Liver (tissue), 9 donors: ENCODE results near the gene GATB. TPM values are rescaled to one million over a fixed set of nuclear protein-coding genes. Genes with fewer than 3 reads are reported as not detected.

Experiments
- DNase-seq: peaks from one replicate; pipeline ENCODE4 v3.0.0-alpha.2; 2017; ENCODE audit warnings: low spot score
- H3K27ac ChIP-seq, 2 donors: one replicate each; pipeline ENCODE4 v1.7.0; 2013; ENCODE audit warnings: inconsistent platforms in 2 of 2, low read length in 2 of 2, control low read depth in 1 of 2, low read depth in 1 of 2, mild to moderate bottlenecking in 1 of 2
- H3K27me3 ChIP-seq, 4 donors: one replicate each; pipeline versions ENCODE4 v1.6.1 to v1.7.0; 2013; ENCODE audit warnings: low read length in 3 of 4, inconsistent platforms in 1 of 4, mild to moderate bottlenecking in 1 of 4, moderate library complexity in 1 of 4; ENCODE audit not compliant: control insufficient read depth in 4 of 4, insufficient read depth in 4 of 4
- H3K36me3 ChIP-seq, 4 donors: one replicate each; pipeline versions ENCODE4 v1.6.1 to v1.7.0; 2013; ENCODE audit warnings: low read length in 3 of 4, mild to moderate bottlenecking in 3 of 4, low read depth in 1 of 4, moderate library complexity in 1 of 4; ENCODE audit not compliant: control insufficient read depth in 4 of 4, insufficient read depth in 3 of 4
- H3K4me1 ChIP-seq, 4 donors: one replicate each; pipeline versions ENCODE4 v1.6.1 to v1.7.0; 2013; ENCODE audit warnings: low read length in 3 of 4, mild to moderate bottlenecking in 3 of 4, moderate library complexity in 1 of 4; ENCODE audit not compliant: control insufficient read depth in 4 of 4, insufficient read depth in 4 of 4
- H3K4me3 ChIP-seq, 3 donors: one replicate each; pipeline versions ENCODE4 v1.6.1 to v1.7.0; 2013; ENCODE audit warnings: low read length in 3 of 3, control low read depth in 1 of 3, low read depth in 1 of 3, mild to moderate bottlenecking in 1 of 3
- H3K9ac ChIP-seq, 2 donors: one replicate each; pipeline ENCODE4 v1.7.0; 2013; ENCODE audit warnings: low read length in 2 of 2, mild to moderate bottlenecking in 2 of 2, moderate library complexity in 2 of 2, control low read depth in 1 of 2, low read depth in 1 of 2
- H3K9me3 ChIP-seq, 4 donors: one replicate each; pipeline versions ENCODE4 v1.6.1 to v1.7.0; 2013; ENCODE audit warnings: low read length in 3 of 4; ENCODE audit not compliant: control insufficient read depth in 4 of 4
- ATF3 ChIP-seq: IDR thresholded peaks from 2 replicates; pipeline ENCODE4 v1.6.1; 2016; ENCODE audit warnings: antibody characterized with exemption
- CTCF ChIP-seq: fragments of 150-350 bp; IDR thresholded peaks from 2 replicates; pipeline ENCODE4 v1.5.1; 2017; ENCODE audit warnings: improper control_type of control experiment, low read depth, low read length; ENCODE audit not compliant: missing input control
- EGR1 ChIP-seq, 2 donors: IDR thresholded peaks; 2 replicates each; pipeline ENCODE4 v1.6.1; 2016 to 2018; ENCODE audit warnings: antibody characterized with exemption in 2 of 2, low read depth in 2 of 2
- FOXA1 ChIP-seq: IDR thresholded peaks from 2 replicates; pipeline ENCODE4 v1.6.1; 2016; ENCODE audit warnings: antibody characterized with exemption
- FOXA2 ChIP-seq: IDR thresholded peaks from 2 replicates; pipeline ENCODE4 v1.6.1; 2016; ENCODE audit warnings: antibody characterized with exemption
- GABPA ChIP-seq, 2 donors: IDR thresholded peaks in 1 of 2; conservative IDR thresholded peaks in 1 of 2; 2 replicates each; pipeline ENCODE4 v1.6.1; 2016; ENCODE audit warnings: antibody characterized with exemption in 2 of 2, mild to moderate bottlenecking in 1 of 2, moderate library complexity in 1 of 2
- HNF4A ChIP-seq, 2 donors: conservative IDR thresholded peaks; 2 replicates each; pipeline ENCODE4 v1.6.1; 2016; ENCODE audit warnings: antibody characterized with exemption in 2 of 2, mild to moderate bottlenecking in 2 of 2
- HNF4G ChIP-seq: IDR thresholded peaks from 2 replicates; pipeline ENCODE4 v1.6.1; 2016; ENCODE audit warnings: antibody characterized with exemption
- JUND ChIP-seq, 2 donors: IDR thresholded peaks; 2 replicates each; pipeline ENCODE4 v1.6.1; 2016; ENCODE audit warnings: antibody characterized with exemption in 2 of 2
- MAX ChIP-seq: IDR thresholded peaks from 2 replicates; pipeline ENCODE4 v1.6.1; 2016; ENCODE audit warnings: antibody characterized with exemption
- NR2F2 ChIP-seq: IDR thresholded peaks from 2 replicates; pipeline ENCODE4 v1.6.1; 2016; ENCODE audit warnings: antibody characterized with exemption
- RAD21 ChIP-seq, 2 donors: IDR thresholded peaks; 2 replicates each; pipeline ENCODE4 v1.6.1; 2016; ENCODE audit warnings: antibody characterized with exemption in 2 of 2, mild to moderate bottlenecking in 2 of 2
- REST ChIP-seq: IDR thresholded peaks from 2 replicates; pipeline ENCODE4 v1.6.1; 2016; ENCODE audit warnings: antibody characterized with exemption, mild to moderate bottlenecking
- RXRA ChIP-seq, 2 donors: IDR thresholded peaks; 2 replicates each; pipeline ENCODE4 v1.6.1; 2017 to 2018; ENCODE audit warnings: antibody characterized with exemption in 2 of 2, mild to moderate bottlenecking in 1 of 2
- SP1 ChIP-seq: IDR thresholded peaks from 2 replicates; pipeline ENCODE4 v1.6.1; 2018; ENCODE audit warnings: antibody characterized with exemption, mild to moderate bottlenecking
- TAF1 ChIP-seq: conservative IDR thresholded peaks from 2 replicates; pipeline ENCODE4 v1.6.1; 2016; ENCODE audit warnings: antibody characterized with exemption, mild to moderate bottlenecking
- YY1 ChIP-seq: IDR thresholded peaks from 2 replicates; pipeline ENCODE4 v1.6.1; 2016; ENCODE audit warnings: antibody characterized with exemption, mild to moderate bottlenecking
- ZBTB33 ChIP-seq: IDR thresholded peaks from 2 replicates; pipeline ENCODE4 v1.6.1; 2016; ENCODE audit warnings: antibody characterized with exemption
- WGBS: extraction: QIAGEN DNeasy Blood & Tissue Kit; methylation state at CpG from one replicate; pipeline ENCODE4 v1.1.7; 2013; 5-methylcytosine and 5-hydroxymethylcytosine counted together
- polyA plus RNA-seq, 2 donors: library from polyadenylated mRNA; stranded (reverse) in 1 of 2; unstranded in 1 of 2; fragments of 200-250 nt in 1 of 2; fragments of >200 nt in 1 of 2; fragmentation: Nextera tagmentation in 1 of 2; extraction: Ambion mirVana in 1 of 2; gene quantifications; one replicate each; pipeline versions ENCODE4 v1.2.1 to v1.2.3, GENCODE V29; 2013 to 2015
- total RNA-seq, 2 donors: library from RNA; depleted of rRNA; stranded (reverse); fragments of >200 nt; gene quantifications; one replicate each; pipeline ENCODE4 v1.2.3, GENCODE V29; 2014
- donor health status: healthy.
- donor health status: healthy.
- donor health status: healthy.
- donor health status: healthy.
- donor health status: healthy.

Gene GATB
- total and polyA plus RNA-seq, 4 donors: 10.4 to 17.3 (median 12.5) TPM

GRCh38 chr4:151770154-151770553 is 9.3 kb upstream of the GATB start:
- Histone ChIP-seq H3K4me3 (no peak overlapping the region), H3K9me3 (no peaks in the 10 kb centered on the region), H3K27ac (no peak overlapping the region), H3K27me3 (peaks cover 0 to 7% (median under 1%) of the 10 kb centered on the region in 4 donors), H3K9ac (no peak overlapping the region), H3K36me3 (no peaks in the 10 kb centered on the region), H3K4me1 (no peaks in the 10 kb centered on the region)
- WGBS: 62% methylated on average over 1 of the region's 1 CpG
- no peak for TF ChIP-seq NR2F2
- TF ChIP-seq ZBTB33: no peak
- TF ChIP-seq FOXA1: no peak
- no peak for TF ChIP-seq HNF4A (conservative IDR thresholded peaks at IDR 0.05)
- no peak for TF ChIP-seq MAX
- no peak for TF ChIP-seq REST
- TF ChIP-seq JUND (IDR thresholded peaks at IDR 0.05): no peak
- no peak for TF ChIP-seq HNF4G
- TF ChIP-seq EGR1 (IDR thresholded peaks at IDR 0.05; ENCODE audit: low read depth in 2 of 2): no peak
- TF ChIP-seq GABPA (IDR thresholded peaks at IDR 0.05 in 1 of 2, conservative IDR thresholded peaks at IDR 0.05 in 1 of 2): no peak
- no peak for TF ChIP-seq ATF3
- TF ChIP-seq RXRA (IDR thresholded peaks at IDR 0.05): no peak
- no peak for TF ChIP-seq CTCF
- TF ChIP-seq RAD21 (IDR thresholded peaks at IDR 0.05): no peak
- TF ChIP-seq YY1: no peak
- TF ChIP-seq FOXA2: no peak
- no peak for TF ChIP-seq SP1
- no peak for TF ChIP-seq TAF1
- no peak for DNase-seq
